Measurements from ENCODE around the gene PALB2.
"Not testable (repeated sequence)": the region's sequence is repeated elsewhere in the genome, so short reads cannot be mapped to it uniquely, and the experiment has no call there.

PALB2 gene

GRCh38 chr16:23642246-23642774 lies 1.2 kb upstream of the PALB2 start:
- DNase-seq = no peak

- no peak for DNase-seq
These were observed 537 bp downstream of the PALB2 start for GRCh38 chr16:23640615-23640930.

- no peak for DNase-seq
These were observed 5.2 kb downstream of the PALB2 start for GRCh38 chr16:23635958-23636357.

- DNase-seq = no peak
These were observed 6.6 kb downstream of the PALB2 start for GRCh38 chr16:23634461-23635036.

- not testable (repeated sequence) for DNase-seq
These were observed 9.2 kb downstream of the PALB2 start for GRCh38 chr16:23631874-23632273.

GRCh38 chr16:23629516-23629915 lies 11.6 kb downstream of the PALB2 start:
- no peak for DNase-seq

GRCh38 chr16:23624092-23624491 lies 17.0 kb downstream of the PALB2 start:
- DNase-seq = no peak

- DNase-seq = no peak
These were observed 25.3 kb downstream of the PALB2 start for GRCh38 chr16:23615805-23616204.

GRCh38 chr16:23611936-23612335 lies 29.2 kb downstream of the PALB2 start:
- DNase-seq = no peak

GRCh38 chr16:23610905-23611304 lies 30.2 kb downstream of the PALB2 start:
- not testable (repeated sequence) for DNase-seq

- DNase-seq = no peak
These were observed 31.2 kb downstream of the PALB2 start for GRCh38 chr16:23609929-23610328.

- no peak for DNase-seq
These were observed 32.9 kb downstream of the PALB2 start for GRCh38 chr16:23608194-23608593.

- DNase-seq = no peak
These were observed 33.4 kb downstream of the PALB2 start for GRCh38 chr16:23607726-23608125.

GRCh38 chr16:23597003-23597756 lies 43.9 kb downstream of the PALB2 start:
- DNase-seq = peak; percentile 51

GRCh38 chr16:23595951-23596720 lies 45.0 kb downstream of the PALB2 start, which contains the start of gene NDUFAB1:
Gene NDUFAB1, minus strand, starts transcription at chr16:23596316. Its CDS starts 26 bp downstream, at chr16:23596290.
- peak; percentile 72 for DNase-seq

- DNase-seq = no peak
These were observed 45.7 kb downstream of the PALB2 start for GRCh38 chr16:23595246-23595950.

GRCh38 chr16:23594186-23594585 lies 46.9 kb downstream of the PALB2 start:
- no peak for DNase-seq

GRCh38 chr16:23590181-23590580 lies 50.9 kb downstream of the PALB2 start:
- no peak for DNase-seq

GRCh38 chr16:23587726-23588125 lies 53.4 kb downstream of the PALB2 start:
- no peak for DNase-seq

- no peak for DNase-seq
These were observed 56.7 kb downstream of the PALB2 start for GRCh38 chr16:23584186-23585076.

- not testable (repeated sequence) for DNase-seq
These were observed 57.8 kb downstream of the PALB2 start for GRCh38 chr16:23583271-23583670.

GRCh38 chr16:23581764-23582163 lies 59.3 kb downstream of the PALB2 start:
- no peak for DNase-seq
